SK-N-SH treated with all-trans-retinoic acid at 6 μM for 48 hours (cell line): ENCODE results near the gene OSBPL3.

Experiments used
- ATAC-seq: fragments of 200-7000 bp; cut with Tn5 transposase; 3 replicates; pipeline ENCODE4 v1.9.1; 2020; ENCODE audit warnings: mild to moderate bottlenecking, moderate library complexity
- ARNTL ChIP-seq: fragments of 450-650 bp; formaldehyde crosslinking; IDR thresholded peaks from 2 replicates; pipeline ENCODE4 v1.5.0; 2020; ENCODE audit warnings: low read depth, mild to moderate bottlenecking, moderate library complexity, borderline replicate concordance
- CSDC2 ChIP-seq: fragments of 250-450 bp; sonication (Bioruptor Pico); IDR thresholded peaks from 2 replicates; pipeline ENCODE4 v1.5.0; 2020; ENCODE audit warnings: mild to moderate bottlenecking, moderate library complexity
- CSRNP3 ChIP-seq: fragments of 250-450 bp; sonication (Bioruptor Pico); IDR thresholded peaks from 2 replicates; pipeline ENCODE4 v1.5.1; 2021; ENCODE audit warnings: mild to moderate bottlenecking, moderate library complexity
- GLIS3 ChIP-seq: fragments of 250-450 bp; sonication (Bioruptor Pico); IDR thresholded peaks from 2 replicates; pipeline ENCODE4 v1.5.0; 2020; ENCODE audit warnings: mild to moderate bottlenecking, moderate library complexity
- ISL1 ChIP-seq: fragments of 250-450 bp; sonication (Bioruptor Pico); IDR thresholded peaks from 2 replicates; pipeline ENCODE4 v2.1.2; 2022; ENCODE audit warnings: mild to moderate bottlenecking, moderate library complexity
- OSR1 ChIP-seq: fragments of 250-450 bp; sonication (Bioruptor Pico); IDR thresholded peaks from 2 replicates; pipeline ENCODE4 v1.8.0; 2022; ENCODE audit warnings: moderate library complexity, mild to moderate bottlenecking, inconsistent platforms
- PATZ1 ChIP-seq: fragments of 250-450 bp; sonication (Bioruptor Pico); IDR thresholded peaks from 2 replicates; pipeline ENCODE4 v1.8.0; 2020; ENCODE audit warnings: mild to moderate bottlenecking, moderate library complexity, borderline replicate concordance
- POU6F1 ChIP-seq: fragments of 250-450 bp; sonication (Bioruptor Pico); IDR thresholded peaks from 2 replicates; pipeline ENCODE4 v1.8.0; 2021; ENCODE audit warnings: low read depth, mild to moderate bottlenecking, moderate library complexity, borderline replicate concordance
- PPARA ChIP-seq: fragments of 250-450 bp; sonication (Bioruptor Pico); IDR thresholded peaks from 2 replicates; pipeline ENCODE4 v1.5.0; 2020; ENCODE audit warnings: mild to moderate bottlenecking, borderline replicate concordance
- RARB ChIP-seq: fragments of 250-450 bp; sonication (Bioruptor Pico); IDR thresholded peaks from 2 replicates; pipeline ENCODE4 v1.8.0; 2021; ENCODE audit warnings: mild to moderate bottlenecking, moderate library complexity
- TCF4 ChIP-seq: fragments of 250-450 bp; sonication (Bioruptor Pico); IDR thresholded peaks from 2 replicates; pipeline ENCODE4 v1.8.0; 2021; ENCODE audit warnings: mild to moderate bottlenecking, moderate library complexity, borderline replicate concordance
- TOX ChIP-seq: fragments of 250-450 bp; sonication (Bioruptor Pico); IDR thresholded peaks from 2 replicates; pipeline ENCODE4 v1.8.0; 2021; ENCODE audit warnings: mild to moderate bottlenecking, moderate library complexity, borderline replicate concordance
- TSHZ2 ChIP-seq: fragments of 250-450 bp; sonication (Bioruptor Pico); IDR thresholded peaks from 2 replicates; pipeline ENCODE4 v1.5.0; 2020; ENCODE audit warnings: mild to moderate bottlenecking, moderate library complexity
- ZC3H10 ChIP-seq: fragments of 250-450 bp; sonication (Bioruptor Pico); IDR thresholded peaks from 2 replicates; pipeline ENCODE4 v1.5.1; 2021; ENCODE audit warnings: mild to moderate bottlenecking, moderate library complexity
- ZFP3 ChIP-seq: fragments of 250-450 bp; sonication (Bioruptor Pico); IDR thresholded peaks from 2 replicates; pipeline ENCODE4 v1.5.0; 2020; ENCODE audit warnings: mild to moderate bottlenecking, moderate library complexity
- ZFP30 ChIP-seq: fragments of 450-650 bp; formaldehyde crosslinking; IDR thresholded peaks from 2 replicates; pipeline ENCODE4 v1.5.0; 2022; ENCODE audit warnings: mild to moderate bottlenecking, moderate library complexity
- ZNF565 ChIP-seq: fragments of 450-650 bp; formaldehyde crosslinking; conservative IDR thresholded peaks from 2 replicates; pipeline ENCODE4 v1.5.0; 2020; ENCODE audit warnings: low read depth, mild to moderate bottlenecking, moderate library complexity

The OSBPL3 gene

GRCh38 chr7:24955313-24955712, 24.7 kb downstream of the OSBPL3 start (continued):
- no peak for TF ChIP-seq TCF4 (CRISPR knock-in tag)

- ATAC-seq, result no peak
- TF ChIP-seq PPARA (CRISPR knock-in tag), result no peak
- no peak for TF ChIP-seq TOX
- TF ChIP-seq PATZ1, result no peak
- TF ChIP-seq POU6F1 (CRISPR knock-in tag), result no peak
- no peak for TF ChIP-seq ZNF565 (CRISPR knock-in tag)
- TF ChIP-seq CSDC2 (CRISPR knock-in tag), result no peak
- no peak for TF ChIP-seq ZC3H10 (CRISPR knock-in tag)
- no peak for TF ChIP-seq GLIS3 (CRISPR knock-in tag)
- TF ChIP-seq ZFP30 (CRISPR knock-in tag), result no peak
These were observed 27.5 kb downstream of the OSBPL3 start for GRCh38 chr7:24952464-24952863.

GRCh38 chr7:24951441-24951980, 28.5 kb downstream of the OSBPL3 start:
- no peak for ATAC-seq
- TF ChIP-seq TOX, result no peak
- no peak for TF ChIP-seq ZC3H10 (CRISPR knock-in tag)
- no peak for TF ChIP-seq OSR1 (CRISPR knock-in tag)
- TF ChIP-seq PATZ1, result no peak
- no peak for TF ChIP-seq RARB (CRISPR knock-in tag)
- TF ChIP-seq CSRNP3 (CRISPR knock-in tag), result no peak
- no peak for TF ChIP-seq ZFP3 (CRISPR knock-in tag)
- TF ChIP-seq POU6F1 (CRISPR knock-in tag), result no peak
- no peak for TF ChIP-seq PPARA (CRISPR knock-in tag)
- no peak for TF ChIP-seq ISL1
- TF ChIP-seq CSDC2 (CRISPR knock-in tag), result no peak
- TF ChIP-seq ARNTL (CRISPR knock-in tag), result no peak
- no peak for TF ChIP-seq TSHZ2 (CRISPR knock-in tag)
